Measurements from ENCODE around the gene MRM2.

DNA sequence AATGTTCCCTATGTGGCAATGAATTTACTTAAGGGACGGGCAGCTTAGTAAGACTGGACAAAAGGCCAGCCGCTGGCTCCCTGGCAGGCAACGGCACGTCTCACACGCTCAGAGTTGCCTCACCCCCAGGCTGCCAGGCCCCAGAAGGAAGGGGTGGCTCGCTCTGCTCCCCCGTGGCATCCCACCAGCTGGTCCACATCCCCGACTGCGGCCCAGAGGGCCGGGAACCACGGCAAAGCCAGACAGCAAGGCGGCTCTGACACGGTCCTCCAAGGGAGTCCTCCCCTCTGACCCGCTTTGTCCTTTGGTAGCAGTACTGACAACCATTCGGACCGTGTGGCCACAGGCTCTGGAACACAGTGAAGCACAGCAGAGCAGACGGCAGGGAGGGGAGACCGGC, 34.1 kb upstream of the MRM2 start:
- TF ChIP-seq RAD51 (IDR thresholded peaks at IDR 0.05) (no peak), CTCF (IDR thresholded peaks at IDR 0.05 in 2 of 3, conservative IDR thresholded peaks at IDR 0.05 in 1 of 3; ENCODE audit: control insufficient read depth in 2 of 3, extremely low read depth in 1 of 3, insufficient read depth in 1 of 3, low read depth in 3 of 3, low read length in 3 of 3) (no peak), USF2 (IDR thresholded peaks at IDR 0.05; ENCODE audit: borderline replicate concordance, low read depth, low read length) (no peak), BRCA1 (IDR thresholded peaks at IDR 0.05; ENCODE audit: low read depth, low read length) (no peak), ELK1 (IDR thresholded peaks at IDR 0.05; ENCODE audit: low read depth, low read length) (no peak), RELA (IDR thresholded peaks at IDR 0.05; ENCODE audit: borderline replicate concordance, partially characterized antibody) (no peak), SP1 (IDR thresholded peaks at IDR 0.05; ENCODE audit: low read depth, low read length) (no peak), ATF3 (IDR thresholded peaks at IDR 0.05; ENCODE audit: borderline replicate concordance, extremely low read depth, low read depth, low read length) (no peak)
